Muscle layer of colon (tissue), 2 donors: ENCODE results near the gene NFIX.

Source experiments
- H3K27ac ChIP-seq: one replicate; pipeline ENCODE4 v1.7.0; 2013; ENCODE audit warnings: low read depth, mild to moderate bottlenecking, low read length, moderate library complexity
- H3K27me3 ChIP-seq, 2 donors: one replicate each; pipeline ENCODE4 v1.7.0; 2013; ENCODE audit warnings: low read length in 2 of 2, mild to moderate bottlenecking in 2 of 2; ENCODE audit not compliant: insufficient read depth in 2 of 2, control insufficient read depth in 1 of 2
- H3K36me3 ChIP-seq: one replicate; pipeline ENCODE4 v1.7.0; 2013; ENCODE audit warnings: mild to moderate bottlenecking, low read length; ENCODE audit not compliant: insufficient read depth
- H3K4me1 ChIP-seq: one replicate; pipeline ENCODE4 v1.7.0; 2013; ENCODE audit warnings: mild to moderate bottlenecking, low read length; ENCODE audit not compliant: insufficient read depth
- H3K4me3 ChIP-seq, 2 donors: one replicate each; pipeline ENCODE4 v1.7.0; 2013; ENCODE audit warnings: low read length in 2 of 2, low read depth in 1 of 2, mild to moderate bottlenecking in 1 of 2, moderate library complexity in 1 of 2
- H3K9ac ChIP-seq: one replicate; pipeline ENCODE4 v1.7.0; 2013; ENCODE audit warnings: low read length
- H3K9me3 ChIP-seq: one replicate; pipeline ENCODE4 v1.7.0; 2013; ENCODE audit warnings: mild to moderate bottlenecking, low read length
- donor health status: abdominal sarcoma.
- donor health status: Adenocarcinoma of cecum.

The NFIX gene

DNA sequence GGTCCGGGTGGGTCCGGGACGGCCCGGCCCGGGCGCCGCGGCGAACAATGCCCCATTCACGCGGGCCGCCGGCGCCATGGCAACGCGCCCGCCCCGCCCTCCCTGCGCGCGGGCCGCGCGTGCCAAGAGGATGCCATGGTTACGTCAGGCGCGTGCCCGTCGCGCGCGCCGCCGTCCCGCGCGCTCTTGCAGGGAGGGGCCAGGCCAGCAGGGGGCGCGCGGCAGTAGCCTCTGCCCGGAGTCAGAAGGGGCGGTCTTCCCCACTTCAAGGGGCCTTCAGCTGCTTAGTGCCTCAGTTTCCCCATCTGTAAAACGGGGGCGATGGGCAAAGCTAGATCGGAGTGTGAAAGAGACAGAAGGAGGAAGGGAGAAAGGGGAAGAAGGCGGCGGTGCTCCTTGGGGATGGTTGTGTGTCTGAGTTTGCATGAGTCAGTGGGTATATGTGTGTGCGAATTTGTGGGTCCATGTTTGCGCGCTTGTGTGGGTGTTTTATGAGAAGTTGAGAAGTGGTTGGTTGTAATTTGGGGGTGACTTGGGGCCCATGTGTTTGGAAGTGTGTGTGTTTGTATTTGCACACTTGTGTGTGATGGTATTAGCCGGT is 11.6 kb upstream of the NFIX start:
- peak overlapping the region; percentile 39 for H3K9ac ChIP-seq
- H3K27ac ChIP-seq, result no peak overlapping the region
- peaks cover 19% of the 10 kb centered on the region for H3K4me1 ChIP-seq
- no peaks in the 10 kb centered on the region for H3K27me3 ChIP-seq
- no peaks in the 10 kb centered on the region for H3K36me3 ChIP-seq
- H3K9me3 ChIP-seq, result no peaks in the 10 kb centered on the region
- peak overlapping the region; percentile 31 to 35 for H3K4me3 ChIP-seq

DNA sequence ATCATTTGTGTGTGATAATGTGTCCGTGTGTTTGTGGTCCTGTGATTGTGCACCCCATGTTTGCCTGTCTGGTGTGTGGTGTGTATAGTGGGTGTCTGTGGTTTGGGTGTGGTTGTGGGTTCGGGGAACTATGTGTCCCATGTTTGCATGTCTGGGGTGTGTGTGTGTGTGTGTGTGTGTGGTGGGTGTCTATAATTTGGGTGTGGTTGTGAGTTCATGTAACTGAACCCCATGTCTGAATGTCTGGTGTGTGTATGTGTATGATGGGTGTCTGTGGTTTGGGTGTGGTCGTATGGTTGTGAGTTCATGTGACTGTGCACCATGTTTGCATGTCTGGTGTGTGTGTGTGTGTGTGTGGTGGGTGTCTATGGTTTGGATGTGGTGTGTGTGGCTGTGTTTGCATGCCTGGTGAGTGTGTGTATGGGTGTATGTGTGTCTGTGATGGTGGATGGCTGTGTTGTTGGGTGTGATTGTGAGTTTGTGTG is 11.1 kb upstream of the NFIX start:
- Histone ChIP-seq H3K27me3 (no peaks in the 10 kb centered on the region), H3K9ac (no peak overlapping the region), H3K4me3 (no peak overlapping the region), H3K4me1 (peaks cover 19% of the 10 kb centered on the region), H3K9me3 (no peaks in the 10 kb centered on the region), H3K36me3 (no peaks in the 10 kb centered on the region), H3K27ac (no peak overlapping the region)

DNA sequence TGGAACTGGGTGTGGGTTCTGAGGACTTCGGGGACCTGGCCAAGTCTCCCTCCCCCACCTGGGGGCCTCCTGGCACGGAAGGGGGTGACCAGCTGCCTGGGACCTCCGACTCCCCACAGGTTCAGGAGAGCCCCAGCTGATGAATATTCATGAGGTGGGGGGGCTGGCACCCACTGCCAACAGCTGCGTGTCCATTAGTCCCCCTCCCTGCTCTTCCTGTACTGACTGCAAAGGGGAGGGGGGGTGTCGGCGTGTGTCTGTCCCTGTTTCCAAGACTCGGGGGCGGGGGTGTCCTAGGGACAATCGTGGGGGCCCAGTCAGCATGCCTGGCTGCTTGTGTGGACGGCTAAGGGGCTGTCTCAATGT is 10.6 kb upstream of the NFIX start:
- no peak overlapping the region for H3K9ac ChIP-seq

DNA sequence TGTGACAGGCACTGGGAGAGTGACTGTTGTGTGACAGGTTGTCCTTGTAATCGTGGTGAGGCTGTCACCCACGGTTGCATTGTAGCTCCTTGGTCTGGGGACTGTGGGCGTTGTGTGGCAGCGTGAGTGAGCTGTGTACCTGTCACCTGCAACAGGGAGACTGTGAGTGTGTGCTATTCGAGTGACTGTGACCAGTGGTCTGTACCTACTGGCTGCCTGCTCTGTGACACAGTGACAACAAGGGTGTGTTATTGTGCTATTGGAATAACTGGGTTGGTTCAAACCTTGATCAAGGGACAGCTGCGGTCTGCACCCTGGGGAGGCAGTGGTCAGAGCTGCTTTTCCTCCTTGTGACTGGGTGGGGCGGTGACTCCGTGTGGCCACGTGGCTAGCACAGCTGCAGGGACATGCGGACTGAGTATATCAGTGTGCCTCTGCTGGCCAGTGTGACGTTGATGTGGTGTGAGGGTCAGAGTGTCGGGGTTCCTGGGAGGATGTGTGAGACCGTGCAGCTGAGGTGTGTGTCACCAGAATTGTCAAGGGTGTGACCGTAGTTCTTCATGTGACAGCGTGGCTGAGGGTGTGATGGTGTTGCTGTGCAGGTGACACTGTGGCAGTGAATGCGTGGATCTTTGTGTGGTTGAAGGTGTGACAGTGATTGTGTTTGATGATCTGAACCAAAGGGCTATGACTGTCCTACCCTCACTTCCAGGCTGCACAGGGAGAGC is 10.1 kb upstream of the NFIX start:
- no peaks in the 10 kb centered on the region for H3K9me3 ChIP-seq
- no peak overlapping the region for H3K27ac ChIP-seq
- H3K9ac ChIP-seq, result no peak overlapping the region
- no peaks in the 10 kb centered on the region for H3K27me3 ChIP-seq
- peaks cover 19% of the 10 kb centered on the region for H3K4me1 ChIP-seq
- no peaks in the 10 kb centered on the region for H3K36me3 ChIP-seq
- H3K4me3 ChIP-seq, result no peak overlapping the region

More for the DNA sequence above, 10.6 kb upstream of the NFIX start:
- Histone ChIP-seq H3K27ac (no peak overlapping the region), H3K27me3 (no peaks in the 10 kb centered on the region), H3K9me3 (no peaks in the 10 kb centered on the region), H3K4me3 (no peak overlapping the region), H3K36me3 (no peaks in the 10 kb centered on the region), H3K4me1 (peaks cover 19% of the 10 kb centered on the region)

DNA sequence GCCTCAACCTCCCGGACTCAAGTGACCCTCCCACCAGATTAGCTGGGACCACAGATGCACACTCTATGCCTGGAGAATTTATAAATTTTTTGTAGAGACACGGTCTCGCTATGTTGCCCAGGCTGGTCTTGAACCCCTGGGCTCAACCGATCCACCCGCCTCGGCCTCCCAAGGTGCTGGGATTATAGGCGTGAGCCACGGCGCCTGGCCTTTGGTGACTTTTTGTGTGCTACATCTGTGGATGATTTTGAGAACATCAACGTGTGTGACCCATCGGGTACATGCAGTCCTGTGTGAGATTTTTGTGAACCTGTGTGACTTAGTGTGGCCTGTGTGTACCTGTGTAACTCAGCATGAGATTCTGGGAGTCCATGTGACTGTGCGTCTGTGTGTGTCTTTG is 8.5 kb upstream of the NFIX start:
- Histone ChIP-seq H3K36me3 (no peaks in the 10 kb centered on the region), H3K9ac (no peak overlapping the region), H3K27me3 (no peaks in the 10 kb centered on the region), H3K4me1 (peaks cover 19% of the 10 kb centered on the region), H3K4me3 (no peak overlapping the region), H3K9me3 (no peaks in the 10 kb centered on the region), H3K27ac (no peak overlapping the region)

DNA sequence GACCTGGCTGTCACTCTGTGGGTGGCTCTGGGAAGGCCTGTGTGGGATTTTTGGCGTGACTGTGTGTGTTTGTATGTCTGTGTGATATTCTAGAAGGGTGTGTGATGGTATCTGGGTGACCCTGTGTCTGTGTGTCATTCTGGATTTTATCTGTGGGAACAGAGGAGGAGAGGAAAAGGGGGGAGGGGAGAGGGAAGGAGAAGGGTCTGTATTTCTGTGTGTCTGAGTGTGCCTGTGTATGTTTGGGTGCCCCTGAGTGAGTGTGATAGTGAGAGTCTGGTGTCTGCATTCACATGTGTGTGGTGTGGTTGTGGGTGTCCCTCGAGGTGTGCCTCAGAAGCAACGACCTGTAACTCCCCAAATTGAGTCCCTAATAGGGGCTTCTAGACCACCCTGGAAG is 8.1 kb upstream of the NFIX start:
- Histone ChIP-seq H3K9me3 (no peaks in the 10 kb centered on the region), H3K9ac (no peak overlapping the region), H3K4me1 (peaks cover 19% of the 10 kb centered on the region), H3K4me3 (no peak overlapping the region), H3K36me3 (no peaks in the 10 kb centered on the region), H3K27me3 (no peaks in the 10 kb centered on the region), H3K27ac (no peak overlapping the region)

DNA sequence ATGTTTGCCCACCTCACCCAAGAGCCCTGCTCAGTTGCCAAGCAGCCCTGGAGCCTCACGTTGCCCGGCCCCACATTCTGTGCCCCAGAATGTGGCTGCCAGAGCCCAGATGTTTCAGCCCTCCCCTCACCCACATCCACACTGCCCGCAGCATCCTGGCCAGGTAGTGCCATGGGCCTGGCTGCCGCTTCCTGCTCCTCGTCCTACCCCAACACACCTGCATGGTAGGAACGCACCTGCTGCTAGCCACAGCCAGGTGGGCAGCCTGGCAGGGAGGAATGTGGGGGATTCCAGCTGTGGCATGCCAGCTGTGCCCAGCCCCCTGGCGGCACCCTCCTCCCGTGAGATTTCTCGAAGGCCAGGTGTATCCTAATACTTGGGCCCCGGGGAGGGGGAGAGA is 7.5 kb upstream of the NFIX start:
- no peak overlapping the region for H3K9ac ChIP-seq
- no peak overlapping the region for H3K4me3 ChIP-seq
- H3K36me3 ChIP-seq, result no peaks in the 10 kb centered on the region
- no peaks in the 10 kb centered on the region for H3K9me3 ChIP-seq
- no peaks in the 10 kb centered on the region for H3K27me3 ChIP-seq
- H3K4me1 ChIP-seq, result peaks cover 19% of the 10 kb centered on the region
- H3K27ac ChIP-seq, result no peak overlapping the region

DNA sequence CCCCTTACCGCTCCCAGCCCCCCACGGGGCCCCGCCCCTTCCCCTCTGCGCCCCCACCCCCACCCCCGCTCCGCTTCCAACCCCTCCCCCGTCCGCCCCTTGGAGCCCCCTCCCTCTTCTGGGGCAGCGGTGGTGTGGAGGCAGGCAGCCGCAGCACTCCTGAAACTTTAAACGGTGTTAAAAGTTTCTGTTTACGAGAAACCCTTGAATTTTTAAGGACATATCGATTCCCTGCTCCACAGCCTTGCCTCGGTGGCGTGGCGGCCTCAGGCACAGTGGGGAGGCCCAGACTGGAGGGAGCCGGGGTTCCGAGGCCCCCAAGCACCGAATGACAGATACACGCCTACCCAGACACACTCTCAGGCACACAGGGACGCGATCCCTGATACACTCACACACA is 4.8 kb upstream of the NFIX start:
- H3K9me3 ChIP-seq, result no peaks in the 10 kb centered on the region
- no peak overlapping the region for H3K27ac ChIP-seq
- no peaks in the 10 kb centered on the region for H3K27me3 ChIP-seq

DNA sequence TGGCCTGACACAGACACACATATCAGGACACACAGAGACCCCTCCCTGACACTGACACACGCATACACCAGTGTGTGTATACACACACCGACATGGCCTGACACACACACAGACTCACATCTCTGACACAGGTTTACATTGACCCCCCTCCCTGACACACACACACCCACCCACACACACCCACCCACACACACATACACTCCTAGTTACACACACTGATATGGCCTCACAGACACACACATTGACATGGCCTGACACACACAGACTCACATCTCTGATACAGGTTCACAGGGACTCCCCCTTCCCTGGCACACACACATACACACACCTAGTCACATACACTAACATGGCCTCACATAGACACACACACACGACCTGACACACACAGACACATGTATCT is 4.4 kb upstream of the NFIX start:
- no peaks in the 10 kb centered on the region for H3K4me1 ChIP-seq
- H3K27ac ChIP-seq, result no peak overlapping the region
- H3K4me3 ChIP-seq, result no peak overlapping the region
- H3K9ac ChIP-seq, result no peak overlapping the region
- H3K9me3 ChIP-seq, result no peaks in the 10 kb centered on the region
- H3K36me3 ChIP-seq, result no peaks in the 10 kb centered on the region
- no peaks in the 10 kb centered on the region for H3K27me3 ChIP-seq

More for the DNA sequence above, 4.8 kb upstream of the NFIX start:
- no peak overlapping the region for H3K9ac ChIP-seq
- H3K36me3 ChIP-seq, result no peaks in the 10 kb centered on the region
- no peak overlapping the region for H3K4me3 ChIP-seq
- H3K4me1 ChIP-seq, result no peaks in the 10 kb centered on the region

DNA sequence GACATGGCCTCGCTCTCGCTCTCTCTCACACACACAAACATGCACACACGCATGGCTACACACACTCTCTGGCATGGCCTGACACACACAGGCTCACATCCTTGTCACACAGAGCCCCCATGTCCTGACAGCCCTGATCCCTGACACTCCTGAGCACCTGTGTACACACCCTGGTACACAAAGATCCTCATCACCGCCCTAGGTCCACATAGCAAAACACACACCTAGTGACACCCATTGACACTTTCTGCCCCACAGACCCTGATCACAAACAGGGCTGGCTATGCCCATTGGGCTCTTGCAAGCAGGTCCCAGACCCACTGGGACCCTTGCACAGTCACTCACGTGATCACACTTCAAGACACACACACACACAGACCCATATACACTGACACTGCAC is 4.0 kb upstream of the NFIX start:
- H3K9ac ChIP-seq, result no peak overlapping the region
- H3K4me1 ChIP-seq, result no peaks in the 10 kb centered on the region
- no peak overlapping the region for H3K4me3 ChIP-seq
- no peaks in the 10 kb centered on the region for H3K9me3 ChIP-seq
- H3K36me3 ChIP-seq, result no peaks in the 10 kb centered on the region
- H3K27me3 ChIP-seq, result no peaks in the 10 kb centered on the region
- no peak overlapping the region for H3K27ac ChIP-seq

DNA sequence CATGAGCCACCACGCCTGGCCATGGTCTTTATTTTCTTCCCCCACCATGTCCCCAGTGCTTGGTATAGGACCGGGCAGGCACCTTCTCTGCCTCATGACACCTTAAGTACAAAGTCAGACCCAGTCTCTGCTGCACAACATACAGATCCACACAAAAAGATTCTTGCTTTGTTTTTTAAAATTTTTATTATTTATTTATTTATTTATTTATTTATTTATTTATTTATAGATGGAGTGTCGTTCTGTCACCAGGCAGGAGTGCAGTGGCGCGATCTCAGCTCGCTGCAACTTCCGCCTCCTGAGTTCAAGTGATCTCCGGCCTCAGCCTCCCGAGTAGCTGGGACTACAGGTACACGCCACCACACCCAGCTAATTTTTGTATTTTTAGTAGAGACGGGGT is 2.5 kb upstream of the NFIX start:
- Histone ChIP-seq H3K27ac (no peak overlapping the region), H3K9me3 (no peaks in the 10 kb centered on the region), H3K36me3 (no peaks in the 10 kb centered on the region), H3K4me1 (peaks cover 5% of the 10 kb centered on the region), H3K9ac (no peak overlapping the region), H3K27me3 (no peaks in the 10 kb centered on the region), H3K4me3 (no peak overlapping the region)

DNA sequence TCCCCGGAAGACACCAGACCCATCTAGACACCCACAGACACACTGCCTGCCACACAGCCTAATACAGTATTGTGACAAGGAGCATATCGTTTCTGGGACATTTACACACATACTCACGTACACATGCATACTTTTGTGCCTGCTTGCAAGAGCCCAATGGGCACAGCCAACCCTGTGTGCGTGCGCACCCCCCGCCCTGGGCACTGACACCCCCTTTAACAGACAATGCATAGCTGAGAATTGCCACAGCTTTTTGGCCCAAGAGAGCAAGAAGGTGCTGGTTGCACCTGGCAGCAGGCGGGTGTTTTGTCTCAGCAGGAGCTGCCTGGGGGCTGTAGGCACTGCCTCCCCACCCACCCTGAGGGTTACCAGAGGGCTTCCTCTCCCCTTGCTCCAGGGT is 1.7 kb upstream of the NFIX start:
- H3K36me3 ChIP-seq, result peaks cover 2% of the 10 kb centered on the region
- H3K4me3 ChIP-seq, result no peak overlapping the region
- H3K27ac ChIP-seq, result peak overlapping the region; percentile 6
- H3K9ac ChIP-seq, result no peak overlapping the region
- H3K27me3 ChIP-seq, result no peaks in the 10 kb centered on the region
- peaks cover 13% of the 10 kb centered on the region for H3K4me1 ChIP-seq
- no peaks in the 10 kb centered on the region for H3K9me3 ChIP-seq
